Central memory CD4-positive, alpha-beta T cell (primary cell): ENCODE measurements around the gene ALG5.

Source experiments
- DNase-seq: peaks from one replicate; pipeline ENCODE4 v3.0.0; 2022
- total RNA-seq, 3 experiments: gene quantifications; one replicate each; lab custom pipeline; 2026; lab: John Stamatoyannopoulos, UW

Gene ALG5, protein sequence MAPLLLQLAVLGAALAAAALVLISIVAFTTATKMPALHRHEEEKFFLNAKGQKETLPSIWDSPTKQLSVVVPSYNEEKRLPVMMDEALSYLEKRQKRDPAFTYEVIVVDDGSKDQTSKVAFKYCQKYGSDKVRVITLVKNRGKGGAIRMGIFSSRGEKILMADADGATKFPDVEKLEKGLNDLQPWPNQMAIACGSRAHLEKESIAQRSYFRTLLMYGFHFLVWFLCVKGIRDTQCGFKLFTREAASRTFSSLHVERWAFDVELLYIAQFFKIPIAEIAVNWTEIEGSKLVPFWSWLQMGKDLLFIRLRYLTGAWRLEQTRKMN
- total RNA-seq: 22.4 to 50.7 (median 25.1) reads per million in 3 experiments

GRCh38 chr13:36999054-36999714 lies at the start of gene ALG5:
ALG5 (minus strand) TSS chr13:36999340; CDS start chr13:36999300, 40 bp downstream.
- DNase-seq: peak; percentile 95

- no peak for DNase-seq
Observed at GRCh38 chr13:37047846-37048245, 48.7 kb upstream of the ALG5 start.

DNA sequence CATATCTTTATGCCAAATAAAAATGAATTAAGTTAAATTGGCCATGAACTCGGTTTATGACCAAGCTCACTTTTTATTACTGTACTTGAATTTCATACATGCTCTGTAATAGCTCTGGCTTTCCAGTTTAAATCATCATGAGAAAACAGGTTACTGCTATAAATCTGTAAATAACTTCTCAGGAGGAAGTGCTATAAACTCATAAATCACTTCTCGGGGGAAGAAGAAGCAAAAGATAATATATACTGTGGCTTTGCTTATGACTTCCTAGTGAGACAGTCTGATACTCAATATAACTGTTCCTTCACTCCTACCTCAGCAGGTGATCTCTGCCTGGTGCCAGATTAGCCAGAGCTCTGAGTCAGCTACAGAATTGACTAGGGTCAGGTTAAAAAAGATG lies 47.9 kb upstream of the ALG5 start:
- no peak for DNase-seq

DNA sequence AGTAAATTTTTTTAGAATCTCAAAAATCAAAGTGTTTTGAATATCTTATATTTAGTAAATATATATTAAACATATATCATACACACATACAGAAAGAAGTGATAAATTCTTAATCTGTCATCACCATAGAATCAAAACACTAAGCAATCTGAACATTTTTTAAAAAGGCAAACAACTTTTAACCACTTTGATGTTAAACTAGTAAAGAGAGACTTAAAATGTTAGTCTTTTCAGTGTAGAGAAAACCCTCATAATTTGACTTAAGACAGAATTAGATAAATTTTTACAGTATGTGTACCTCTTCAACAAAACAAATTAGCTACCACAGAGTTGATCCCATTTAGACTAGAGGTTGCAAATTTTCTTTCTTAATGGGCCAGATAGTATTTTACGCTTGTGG lies 46.9 kb upstream of the ALG5 start:
- no peak for DNase-seq

GRCh38 chr13:37040789-37041188 lies 41.6 kb upstream of the ALG5 start:
- no peak for DNase-seq

- no peak for DNase-seq
Observed at GRCh38 chr13:37039896-37040295, 40.8 kb upstream of the ALG5 start.

DNA sequence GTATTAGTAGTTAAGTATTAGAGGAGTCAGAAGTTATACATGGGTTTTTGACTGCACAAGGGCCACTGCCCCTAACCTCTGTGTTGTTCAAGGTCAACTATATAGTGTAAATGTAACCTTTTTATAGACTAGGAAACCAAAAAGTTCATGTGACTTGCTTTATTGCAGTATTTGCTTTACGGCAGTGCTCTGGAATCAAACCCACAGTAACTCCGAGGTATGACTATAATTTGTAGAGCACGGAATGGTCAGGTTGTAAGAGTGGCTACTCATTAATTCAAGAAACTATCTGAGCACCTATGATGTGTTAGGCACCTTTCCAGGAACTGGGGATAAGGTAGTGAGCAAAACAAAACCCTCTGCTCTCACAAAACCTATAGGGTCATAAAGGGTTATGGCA lies 38.1 kb upstream of the ALG5 start:
- no peak for DNase-seq

DNA sequence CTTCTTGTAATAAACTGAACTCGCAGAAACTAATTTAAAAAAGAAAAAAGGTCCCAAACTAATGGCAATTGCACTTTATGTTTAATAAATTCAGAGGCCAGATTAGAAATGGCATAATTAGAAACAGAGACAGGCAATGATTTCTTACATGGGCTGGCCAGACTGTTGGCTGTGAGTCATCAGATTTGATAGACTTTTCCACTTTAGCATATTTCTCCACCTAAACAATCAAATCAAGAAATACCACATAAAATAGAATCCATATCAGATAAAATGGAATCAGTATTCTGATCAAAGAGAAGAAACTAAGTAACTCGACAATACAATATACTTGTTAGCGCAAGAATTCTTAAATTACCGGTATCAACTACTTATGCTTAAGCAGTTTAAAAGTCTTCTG lies 30.5 kb upstream of the ALG5 start:
- no peak for DNase-seq

GRCh38 chr13:37027639-37028038 lies 28.5 kb upstream of the ALG5 start:
- DNase-seq: no peak

DNA sequence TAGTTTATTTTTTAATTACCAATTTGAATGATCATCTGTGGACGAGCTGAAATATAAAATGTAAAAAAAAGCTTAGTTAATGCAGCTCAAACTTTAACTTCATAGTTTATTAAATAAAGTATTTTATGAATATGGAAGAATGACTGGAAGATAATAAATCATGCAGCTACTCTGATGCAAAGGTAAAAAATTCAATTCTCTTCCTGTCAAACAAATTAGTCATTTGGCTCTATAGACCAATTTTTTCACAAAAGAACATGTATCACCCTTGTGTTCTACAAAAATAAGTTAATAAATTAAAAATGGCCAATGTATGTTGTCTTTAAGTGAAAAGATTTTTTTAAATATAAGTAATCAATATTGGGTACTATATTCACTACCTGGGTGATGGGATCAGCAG lies 27.6 kb upstream of the ALG5 start:
- no peak for DNase-seq

DNA sequence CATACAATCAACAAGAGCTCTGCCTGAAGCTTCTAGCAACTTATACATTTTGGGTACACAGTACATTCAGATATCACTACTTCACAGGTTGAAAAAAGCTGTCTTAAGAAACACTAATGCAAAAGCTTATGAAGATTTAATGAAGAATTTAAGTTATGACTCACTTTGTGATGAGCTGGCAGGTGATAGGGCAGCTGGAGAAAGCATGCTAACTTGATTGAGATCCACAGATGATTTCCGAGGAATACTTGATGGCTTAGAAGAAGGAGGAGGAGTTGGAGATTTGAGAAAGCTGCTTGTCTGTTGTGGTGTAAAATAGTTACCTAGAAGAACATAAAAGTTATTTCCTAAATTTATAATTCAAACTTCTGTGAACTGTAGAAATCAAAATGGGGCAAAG lies 24.7 kb upstream of the ALG5 start:
- DNase-seq: no peak

DNA sequence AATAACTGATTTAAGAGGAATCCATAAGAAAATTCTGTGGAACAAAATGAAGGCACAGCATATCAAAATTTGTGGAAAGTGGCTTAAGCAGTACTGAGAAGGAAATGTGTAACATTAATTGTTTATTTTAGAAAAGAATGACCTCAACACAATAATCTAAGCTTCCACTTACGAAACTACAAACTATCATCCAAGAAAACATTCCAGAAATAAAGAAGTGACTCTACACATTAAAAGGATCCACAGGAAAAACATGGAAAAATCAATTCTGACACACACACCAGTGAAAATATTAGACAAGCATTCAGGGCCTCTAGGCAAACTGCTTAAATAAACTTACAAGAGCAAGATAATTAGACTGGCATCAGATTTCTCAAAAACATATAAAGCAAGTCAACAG lies 15.5 kb upstream of the ALG5 start:
- DNase-seq: no peak

DNA sequence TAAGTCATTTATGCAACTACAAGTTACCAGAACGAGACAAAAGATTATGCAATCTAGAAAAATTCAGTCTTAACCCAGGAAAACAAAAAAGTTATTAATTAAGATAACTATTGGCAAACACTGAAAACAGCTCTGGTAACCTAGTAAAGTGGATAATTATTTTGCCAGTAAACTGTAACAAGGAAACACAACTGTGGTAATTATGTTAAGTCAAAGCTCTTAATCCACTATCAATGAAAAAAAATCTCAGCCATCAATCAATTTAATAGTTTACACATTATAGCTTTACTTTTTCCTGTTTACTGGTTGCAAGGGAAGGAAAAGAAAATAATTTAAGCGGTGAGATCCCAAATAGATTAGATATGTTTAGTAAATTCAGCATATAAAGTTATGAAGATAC lies 12.6 kb upstream of the ALG5 start:
- no peak for DNase-seq

DNA sequence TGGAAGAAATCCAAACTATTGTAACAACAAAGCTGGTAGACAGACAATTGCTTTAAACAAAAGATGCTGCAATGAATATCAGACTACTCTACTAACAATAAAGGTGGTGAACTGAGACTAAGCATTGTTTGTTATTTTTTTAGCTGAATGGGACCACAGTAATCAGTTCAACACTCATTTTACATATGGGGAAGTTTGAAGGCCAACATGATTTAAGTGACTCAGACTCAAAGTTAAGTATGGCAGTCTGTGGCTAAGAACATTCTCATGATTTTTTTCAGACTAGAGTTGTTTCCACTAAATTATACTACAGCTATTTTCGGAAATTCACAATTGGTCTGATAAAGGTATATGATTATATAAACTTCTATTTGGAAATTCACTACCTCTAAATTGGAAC lies 11.9 kb upstream of the ALG5 start:
- DNase-seq: no peak

DNA sequence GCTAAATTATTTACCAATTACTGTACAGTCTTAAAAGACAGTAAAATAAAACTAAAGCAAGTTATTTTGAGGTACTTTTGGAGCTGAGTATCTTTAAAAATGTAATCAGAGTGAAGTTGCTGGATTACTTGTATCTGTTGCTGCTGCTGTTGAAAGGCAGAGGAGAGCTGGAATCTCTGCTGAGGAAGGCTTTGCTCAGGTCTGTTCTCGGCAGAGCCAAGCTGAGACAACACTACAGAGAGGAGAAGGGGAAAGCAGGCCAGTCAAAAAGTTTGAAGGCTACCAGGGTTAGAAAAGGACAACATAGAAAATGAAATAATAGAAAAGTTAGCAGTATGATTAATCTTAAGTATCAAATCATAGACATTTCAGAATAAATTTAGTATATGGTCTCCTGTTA lies 11.3 kb upstream of the ALG5 start:
- DNase-seq: no peak

DNA sequence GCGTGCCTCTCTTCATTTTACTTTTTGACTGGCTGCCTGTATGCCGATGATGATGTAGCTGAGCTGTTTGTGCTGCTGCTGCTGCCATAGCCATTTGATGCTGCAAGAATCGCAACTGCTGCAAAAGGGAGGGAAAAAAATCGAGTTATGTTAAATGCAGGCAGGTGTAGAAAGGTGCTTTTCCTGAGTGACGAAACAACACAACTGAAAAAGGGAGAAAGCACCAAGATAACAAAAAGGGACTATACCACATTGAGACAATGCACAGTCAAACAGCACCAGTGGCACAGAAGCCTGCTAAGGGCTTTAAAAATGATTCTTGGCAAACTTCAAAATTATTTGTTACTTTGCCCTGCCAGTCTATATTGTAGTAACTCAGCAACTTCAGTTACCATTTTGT lies 10.6 kb upstream of the ALG5 start:
- no peak for DNase-seq

- DNase-seq: no peak
Observed at GRCh38 chr13:37001921-37002250, 2.7 kb upstream of the ALG5 start.

GRCh38 chr13:36998624-36999041 lies 507 bp downstream of the ALG5 start:
- DNase-seq: no peak

DNA sequence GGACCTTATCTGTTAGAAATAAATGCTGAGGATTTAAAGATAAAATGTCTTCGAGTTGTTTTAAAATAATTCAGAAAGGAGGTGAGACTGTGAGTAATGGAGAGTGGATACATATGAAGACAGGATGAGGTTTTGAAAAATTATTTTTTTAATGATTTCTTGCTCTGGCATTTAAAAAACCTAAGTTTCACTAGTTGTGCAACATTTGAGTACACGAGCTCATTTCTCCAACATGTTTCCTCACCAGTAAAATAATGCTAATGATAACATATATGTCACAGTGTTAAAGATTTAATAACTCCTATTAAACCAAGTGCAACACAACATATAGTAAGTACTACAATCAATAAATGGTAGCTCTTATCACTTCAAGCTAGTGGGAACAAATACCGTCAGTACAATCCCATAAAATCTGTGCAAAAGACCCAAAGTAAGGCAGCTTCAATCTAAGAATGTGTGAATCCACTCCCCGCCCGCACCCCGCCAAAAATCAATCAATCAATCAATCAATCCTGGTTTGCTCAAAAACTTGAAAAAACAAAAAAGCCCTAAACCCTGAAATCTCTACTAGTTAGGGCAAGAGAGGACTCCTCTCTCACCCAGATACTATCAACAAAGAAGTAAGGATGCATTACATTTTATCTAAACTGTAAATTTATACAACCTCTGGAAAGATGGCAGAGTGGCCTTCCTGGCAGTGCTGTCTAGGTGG lies 1.3 kb downstream of the ALG5 start:
- no peak for DNase-seq

DNA sequence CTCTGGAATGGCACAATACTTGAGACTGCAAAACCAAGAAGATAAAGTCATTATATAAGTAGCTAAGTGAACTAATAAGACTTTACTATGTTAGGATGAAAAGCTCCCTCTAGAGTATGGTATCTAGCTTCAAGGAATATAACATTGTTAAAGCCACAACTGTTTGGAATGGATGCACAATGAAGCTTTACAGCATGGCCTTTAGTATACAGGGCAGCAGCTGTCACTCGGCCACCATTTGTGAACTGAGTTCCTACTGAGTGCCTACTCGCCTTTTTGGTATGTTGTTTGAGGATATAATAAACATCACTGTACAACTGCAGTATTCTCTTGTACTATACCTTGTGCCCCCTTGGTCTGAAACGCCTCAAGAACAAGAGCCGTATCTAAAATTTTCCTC lies 6.8 kb downstream of the ALG5 start:
- no peak for DNase-seq

GRCh38 chr13:36986462-36987240 lies 12.5 kb downstream of the ALG5 start:
- DNase-seq: no peak

GRCh38 chr13:36981156-36981743 lies 17.9 kb downstream of the ALG5 start:
- DNase-seq: no peak
